Uterus (tissue), 2 donors: ENCODE data around the gene NEK5.
"Not testable (repeated sequence)": the region's sequence is repeated elsewhere in the genome, so short reads cannot be mapped to it uniquely, and the experiment has no call there.

Experiments
- POLR2A ChIP-seq, 2 donors: fragments of 450-650 bp; IDR thresholded peaks; one replicate each; pipeline ENCODE4 v1.6.1; 2016; ENCODE audit warnings: antibody characterized with exemption in 2 of 2, mild to moderate bottlenecking in 1 of 2, moderate library complexity in 1 of 2
- TF ChIP-seq, protein P1 (sequence below), 4 experiments: fragments of 200-600 bp in 2 of 4; fragments of 450-650 bp in 2 of 4; sonication (generic) in 2 of 4; IDR thresholded peaks; one replicate each; pipeline ENCODE4 v1.5.1; 2016 to 2019; ENCODE audit warnings: antibody characterized with exemption in 4 of 4, mild to moderate bottlenecking in 2 of 4, moderate library complexity in 1 of 4

DNA sequence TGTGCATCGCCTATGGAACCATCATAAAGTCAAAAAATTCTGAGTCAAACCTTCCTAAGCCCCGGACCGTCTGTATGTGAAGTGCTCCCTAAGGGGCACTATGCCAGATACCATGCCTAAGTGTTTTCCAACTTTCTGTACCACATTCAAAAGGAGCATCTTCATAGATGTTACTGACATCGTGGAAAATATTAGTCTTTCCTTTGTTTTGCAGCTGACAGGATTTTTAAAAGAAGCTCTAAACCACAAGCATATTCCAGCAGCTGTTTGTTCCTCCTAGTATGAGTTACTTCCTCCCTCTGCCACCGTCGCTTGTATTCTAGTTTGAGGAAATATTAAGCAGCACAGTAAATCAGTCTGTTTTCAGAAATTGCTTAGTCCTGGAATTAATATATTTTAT is 45.1 kb upstream of the NEK5 start:
- TF ChIP-seq, protein P1, sequence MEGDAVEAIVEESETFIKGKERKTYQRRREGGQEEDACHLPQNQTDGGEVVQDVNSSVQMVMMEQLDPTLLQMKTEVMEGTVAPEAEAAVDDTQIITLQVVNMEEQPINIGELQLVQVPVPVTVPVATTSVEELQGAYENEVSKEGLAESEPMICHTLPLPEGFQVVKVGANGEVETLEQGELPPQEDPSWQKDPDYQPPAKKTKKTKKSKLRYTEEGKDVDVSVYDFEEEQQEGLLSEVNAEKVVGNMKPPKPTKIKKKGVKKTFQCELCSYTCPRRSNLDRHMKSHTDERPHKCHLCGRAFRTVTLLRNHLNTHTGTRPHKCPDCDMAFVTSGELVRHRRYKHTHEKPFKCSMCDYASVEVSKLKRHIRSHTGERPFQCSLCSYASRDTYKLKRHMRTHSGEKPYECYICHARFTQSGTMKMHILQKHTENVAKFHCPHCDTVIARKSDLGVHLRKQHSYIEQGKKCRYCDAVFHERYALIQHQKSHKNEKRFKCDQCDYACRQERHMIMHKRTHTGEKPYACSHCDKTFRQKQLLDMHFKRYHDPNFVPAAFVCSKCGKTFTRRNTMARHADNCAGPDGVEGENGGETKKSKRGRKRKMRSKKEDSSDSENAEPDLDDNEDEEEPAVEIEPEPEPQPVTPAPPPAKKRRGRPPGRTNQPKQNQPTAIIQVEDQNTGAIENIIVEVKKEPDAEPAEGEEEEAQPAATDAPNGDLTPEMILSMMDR (IDR thresholded peaks at IDR 0.05): not testable (repeated sequence)
- not testable (repeated sequence) for TF ChIP-seq POLR2A (IDR thresholded peaks at IDR 0.05)
